HepG2 (cell line): Measurements from ENCODE around the gene CPHXL2. TPM values are rescaled to one million over a fixed set of nuclear protein-coding genes. Genes with fewer than 3 reads are reported as not detected.

ENCODE experiments used
- ATAC-seq: fragments of 200-7000 bp; cut with Tn5 transposase; 3 replicates; pipeline ENCODE4 v1.9.1; 2020; ENCODE audit warnings: mild to moderate bottlenecking, moderate library complexity
- BruUV-seq: library from RNA; stranded (reverse); fragments of 400-500 nt; replicated peaks from 2 replicates; lab custom pipeline; 2021; lab: Mats Ljungman, UMichigan
- CTCF ChIA-PET: fragments of 300-600 bp; formaldehyde crosslinking; extraction: SDS; loops from one replicate; lab custom pipeline; 2021; ENCODE audit warnings: low total read pairs, inconsistent platforms, low intra/inter-chr PET ratio; lab: Yijun Ruan, JAX
- POLR2A ChIA-PET: fragments of 350-600 bp; sonication (Branson Sonifier 250); formaldehyde crosslinking; loops from one replicate; lab custom pipeline; 2020; ENCODE audit warnings: antibody characterized with exemption, inconsistent platforms; lab: Yijun Ruan, JAX
- DNase-seq: peaks from one replicate; pipeline ENCODE4 v3.0.0-alpha.2; 2015; ENCODE audit warnings: low spot score
- FAIRE-seq: peaks from 3 replicates; lab custom pipeline; 2011; peaks lifted over from hg19 to GRCh38; lab: Jason Lieb, UNC
- H2AFZ ChIP-seq: one replicate; pipeline ENCODE4 v1.6.1; 2011; ENCODE audit warnings: low read length, inconsistent platforms
- H3K27ac ChIP-seq: fragments of 300-600 bp; 3 replicates; pipeline ENCODE4 v1.8.0; 2011; ENCODE audit warnings: mixed run types, mild to moderate bottlenecking, mixed read lengths, low read length, inconsistent platforms; ENCODE audit not compliant: insufficient read depth; ENCODE audit errors: extremely low read length
- H3K27me3 ChIP-seq, 2 experiments: fragments of 200-600 bp in 1 of 2; 2 replicates in 1 of 2; 3 replicates in 1 of 2; pipeline versions ENCODE4 v1.6.0 to v1.8.0; 2011; ENCODE audit warnings: low read length in 2 of 2, mild to moderate bottlenecking in 2 of 2, moderate library complexity in 2 of 2, inconsistent platforms in 1 of 2; ENCODE audit not compliant: insufficient read depth in 2 of 2, control insufficient read depth in 1 of 2
- H3K36me3 ChIP-seq, 2 experiments: fragments of 200-600 bp in 1 of 2; replicated peaks in 1 of 2; 2 replicates in 1 of 2; 3 replicates in 1 of 2; pipeline versions ENCODE4 v1.5.1 to v1.8.0; 2011; ENCODE audit warnings: low read length in 2 of 2, inconsistent platforms in 1 of 2; ENCODE audit not compliant: insufficient read depth in 2 of 2, control insufficient read depth in 1 of 2
- H3K4me1 ChIP-seq: 2 replicates; pipeline ENCODE4 v1.5.1; 2012; ENCODE audit warnings: low read length, inconsistent platforms; ENCODE audit not compliant: insufficient read depth
- H3K4me2 ChIP-seq: 2 replicates; pipeline ENCODE4 v1.6.0; 2011; ENCODE audit warnings: low read depth, low read length, inconsistent platforms
- H3K4me3 ChIP-seq, 3 experiments: fragments of 200-600 bp in 1 of 3; sonication (generic), shearing (Covaris generic) in 1 of 3; replicated peaks in 1 of 3; 2 replicates each; pipeline ENCODE4 v1.5.1; 2011 to 2016; ENCODE audit warnings: low read length in 3 of 3, inconsistent platforms in 2 of 3, low read depth in 2 of 3, mild to moderate bottlenecking in 2 of 3, control low read depth in 1 of 3, mixed read lengths in 1 of 3; ENCODE audit not compliant: insufficient read depth in 1 of 3
- H3K79me2 ChIP-seq: one replicate; pipeline ENCODE4 v1.6.1; 2011; ENCODE audit warnings: low read length, inconsistent platforms; ENCODE audit not compliant: insufficient read depth
- H3K9ac ChIP-seq: 2 replicates; pipeline ENCODE4 v1.6.0; 2011; ENCODE audit warnings: mild to moderate bottlenecking, low read depth, low read length, inconsistent platforms; ENCODE audit not compliant: insufficient read depth
- H3K9me3 ChIP-seq: 2 replicates; pipeline ENCODE4 v1.5.1; 2012; ENCODE audit warnings: mild to moderate bottlenecking, low read length
- H4K20me1 ChIP-seq: 2 replicates; pipeline ENCODE4 v1.6.0; 2011; ENCODE audit warnings: inconsistent platforms, mild to moderate bottlenecking, low read length, moderate library complexity; ENCODE audit not compliant: insufficient read depth
- ARID2 ChIP-seq: sonication (generic); formaldehyde crosslinking; IDR thresholded peaks from 2 replicates; pipeline ENCODE4 v1.8.1; 2022; ENCODE audit warnings: mild to moderate bottlenecking, missing genetic modification reagents, borderline replicate concordance
- FOSL1 ChIP-seq: sonication (generic); formaldehyde crosslinking; IDR thresholded peaks from 2 replicates; pipeline ENCODE4 v1.9.0; 2021; ENCODE audit warnings: missing genetic modification reagents, borderline replicate concordance
- KMT2B ChIP-seq: IDR thresholded peaks from 2 replicates; pipeline ENCODE4 v1.6.1; 2016; ENCODE audit warnings: missing genetic modification reagents, missing compliant biosample characterization
- LBX2 ChIP-seq: sonication (generic); formaldehyde crosslinking; IDR thresholded peaks from 2 replicates; pipeline ENCODE4 v1.5.0; 2020; ENCODE audit warnings: missing genetic modification reagents, mild to moderate bottlenecking, borderline replicate concordance
- NCOR1 ChIP-seq: fragments of 200-600 bp; sonication (generic); IDR thresholded peaks from 2 replicates; pipeline ENCODE4 v1.7.0; 2017; ENCODE audit warnings: antibody characterized with exemption, low read length, borderline replicate concordance
- PLRG1 ChIP-seq: fragments of 450-650 bp; conservative IDR thresholded peaks from 2 replicates; pipeline ENCODE4 v1.6.1; 2016
- SIN3A ChIP-seq: IDR thresholded peaks from 2 replicates; pipeline ENCODE4 v1.6.1; 2011; ENCODE audit warnings: low read depth, mild to moderate bottlenecking, control low read depth, low read length, borderline replicate concordance
- SNAPC2 ChIP-seq: sonication (generic); formaldehyde crosslinking; IDR thresholded peaks from 2 replicates; pipeline ENCODE4 v1.8.1; 2022; ENCODE audit warnings: mild to moderate bottlenecking, missing genetic modification reagents
- SRF ChIP-seq: IDR thresholded peaks from 2 replicates; pipeline ENCODE4 v1.6.1; 2011; ENCODE audit warnings: mild to moderate bottlenecking, low read depth, low read length, moderate library complexity
- ZMYM4 ChIP-seq: sonication (generic); formaldehyde crosslinking; IDR thresholded peaks from 2 replicates; pipeline ENCODE4 v1.8.1; 2023; ENCODE audit warnings: mild to moderate bottlenecking, missing genetic modification reagents
- ZNF121 ChIP-seq: sonication (generic); formaldehyde crosslinking; IDR thresholded peaks from 2 replicates; pipeline ENCODE4 v1.5.0; 2020; ENCODE audit warnings: mild to moderate bottlenecking, missing genetic modification reagents
- ZNF446 ChIP-seq: sonication (generic); formaldehyde crosslinking; IDR thresholded peaks from 2 replicates; pipeline ENCODE4 v1.5.0; 2020; ENCODE audit warnings: mild to moderate bottlenecking, missing genetic modification reagents
- ZNF792 ChIP-seq: IDR thresholded peaks from 2 replicates; pipeline ENCODE4 v1.6.1; 2016
- WGBS: methylation state at CpG from one replicate; pipeline ENCODE4 v1.1.6; 2017; ENCODE audit warnings: low lambda C conversion rate; 5-methylcytosine and 5-hydroxymethylcytosine counted together
- in situ Hi-C: cut with HindIII; loops from 2 replicates; pipeline ENCODE4 v1.10.0; 2017; ENCODE audit warnings: low pct_unique_long_range_greater_than_20kb; ENCODE audit not compliant: extremely low pct_ligation_motif_present
- intact Hi-C: fragments of 100-400 bp; cut with micrococcal nuclease; formaldehyde crosslinking; loops from one replicate; pipeline ENCODE4 v1.10.0; 2022; ENCODE audit not compliant: unreplicated experiment
- polyA plus RNA-seq, 8 experiments: library from polyadenylated mRNA; depleted of rRNA in 3 of 8; stranded (reverse) in 7 of 8; unstranded in 1 of 8; fragments of >200 nt; fragmentation: Illumina TruSeq in 4 of 8; extraction: Trizol in 4 of 8; gene quantifications; 2 replicates each; pipeline versions ENCODE4 v1.2.1 to v1.2.3, GENCODE V29; 2011 to 2016; ENCODE audit warnings: low read depth in 4 of 8, missing spikeins in 1 of 8, mixed read lengths in 1 of 8; ENCODE audit not compliant: insufficient read depth in 1 of 8
- total RNA-seq, 5 experiments: library from RNA; depleted of rRNA; stranded (reverse); fragments of >200 nt; fragmentation: Illumina TruSeq; extraction: Trizol; gene quantifications; 2 replicates each; pipeline ENCODE4 v1.2.3, GENCODE V29; 2016; ENCODE audit warnings: low read depth in 1 of 5

Gene CPHXL2
- total and polyA plus RNA-seq, 2 of the 13 experiments (the other 11 are each of a cell fraction or from before 2014, with no cell fraction given): not detected

DNA sequence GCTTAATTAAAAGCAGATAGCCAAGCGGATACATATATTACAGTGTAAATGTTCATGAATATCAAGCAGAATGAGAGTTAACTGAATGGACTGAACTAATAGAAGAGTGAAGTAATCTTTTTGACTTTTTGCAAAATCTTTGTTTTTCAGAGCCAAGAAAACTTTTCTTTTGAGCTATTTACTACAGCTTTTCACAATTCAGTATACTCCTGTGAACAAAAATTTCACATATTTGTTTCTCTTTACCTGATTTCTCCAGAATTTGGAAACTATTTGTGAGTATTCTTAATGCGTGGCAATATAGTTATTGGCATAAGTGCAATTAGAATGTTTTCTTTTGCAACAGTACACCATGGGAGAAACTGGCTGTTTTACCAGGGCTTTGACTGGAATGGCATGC lies 33.5 kb upstream of the CPHXL2 start:
- no peaks in the 10 kb centered on the region for H3K79me2 ChIP-seq
- H3K4me3 ChIP-seq: no peak overlapping the region
- CTCF ChIA-PET: no interaction called here
- H3K36me3 ChIP-seq: no peaks in the 10 kb centered on the region
- in situ Hi-C loops: no loop called here
- no peak overlapping the region for H3K9ac ChIP-seq
- ATAC-seq (no peak), FAIRE-seq (no peak)
- 56% methylated on average over 2 of the region's 2 CpGs for WGBS
- H3K27ac ChIP-seq: no peak overlapping the region
- POLR2A ChIA-PET: no interaction called here
- BruUV-seq: no TSS peak
- TF ChIP-seq ZNF792 (CRISPR knock-in tag) (no peak), LBX2 (CRISPR knock-in tag) (no peak), ZNF446 (no peak), ZMYM4 (CRISPR knock-in tag) (no peak)
- TF ChIP-seq, all 625 proteins: peak for 0
- Histone ChIP-seq H2AFZ (no peak overlapping the region), H3K4me1 (no peaks in the 10 kb centered on the region), H3K9me3 (peaks cover 16% of the 10 kb centered on the region), H4K20me1 (no peaks in the 10 kb centered on the region), H3K4me2 (no peak overlapping the region), H3K27me3 (no peaks in the 10 kb centered on the region; a peak in 2 of 5 replicates)
- intact Hi-C loops: no loop called here
- no peak for DNase-seq

DNA sequence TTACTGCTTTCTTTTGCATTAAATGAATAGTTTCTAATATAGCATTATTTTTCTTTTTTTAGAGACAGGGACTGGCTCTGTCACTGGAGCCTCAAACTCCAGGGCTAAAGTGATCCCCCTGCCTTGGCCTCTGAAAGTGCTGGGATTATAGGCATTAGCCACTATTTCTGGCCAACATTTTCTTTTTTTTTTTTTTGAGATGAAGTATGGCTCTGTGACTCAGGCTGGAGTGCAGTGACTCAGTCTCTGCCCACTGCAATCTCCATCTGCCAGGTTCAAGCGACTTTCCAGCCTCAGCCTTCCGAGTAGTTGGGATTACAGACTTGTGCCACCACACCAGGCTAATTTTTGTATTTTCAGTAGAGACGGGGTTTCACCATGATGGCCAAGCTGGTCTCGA lies 26.5 kb upstream of the CPHXL2 start:
- no peaks in the 10 kb centered on the region for H3K9me3 ChIP-seq
- intact Hi-C loops: no loop called here
- H4K20me1 ChIP-seq: no peaks in the 10 kb centered on the region
- no peaks in the 10 kb centered on the region for H3K79me2 ChIP-seq
- no peak for TF ChIP-seq SNAPC2 (CRISPR knock-in tag)
- TF ChIP-seq PLRG1: no peak
- TF ChIP-seq SRF: no peak
- TF ChIP-seq KMT2B (CRISPR knock-in tag): no peak
- no peak for TF ChIP-seq ZNF121 (CRISPR knock-in tag)
- no peak for TF ChIP-seq ARID2 (CRISPR knock-in tag)
- no peak for TF ChIP-seq SIN3A
- TF ChIP-seq FOSL1 (CRISPR knock-in tag): no peak
- no peak for TF ChIP-seq NCOR1
- H3K4me3 ChIP-seq: no peak overlapping the region
- H3K4me1 ChIP-seq: no peaks in the 10 kb centered on the region
- DNase-seq (no peak), ATAC-seq (no peak), FAIRE-seq (no peak)
- CTCF ChIA-PET: no interaction called here
- H3K4me2 ChIP-seq: no peak overlapping the region
- in situ Hi-C loops: no loop called here
- no TSS peak for BruUV-seq
- no peaks in the 10 kb centered on the region; a peak in 1 of 5 replicates for H3K27me3 ChIP-seq
- H3K9ac ChIP-seq: no peak overlapping the region
- no peaks in the 10 kb centered on the region for H3K36me3 ChIP-seq
- H3K27ac ChIP-seq: no peak overlapping the region
- POLR2A ChIA-PET: no interaction called here
- H2AFZ ChIP-seq: no peak overlapping the region
- 19% methylated on average over 4 of the region's 4 CpGs for WGBS
